HUES48 (cell line): ENCODE results near the gene P2RX7.

ENCODE experiments used
- H3K27ac ChIP-seq: one replicate; pipeline ENCODE4 v1.7.0; 2013; ENCODE audit warnings: low read depth, low read length, inconsistent platforms
- H3K27me3 ChIP-seq: 2 replicates; pipeline ENCODE4 v1.6.1; 2013; ENCODE audit warnings: mild to moderate bottlenecking, low read length; ENCODE audit not compliant: control insufficient read depth, insufficient read depth
- H3K36me3 ChIP-seq: 2 replicates; pipeline ENCODE4 v1.6.1; 2013; ENCODE audit warnings: low read length; ENCODE audit not compliant: control insufficient read depth, insufficient read depth
- H3K4me1 ChIP-seq: 2 replicates; pipeline ENCODE4 v1.6.1; 2013; ENCODE audit warnings: mild to moderate bottlenecking, low read length; ENCODE audit not compliant: control insufficient read depth, insufficient read depth
- H3K4me3 ChIP-seq: 2 replicates; pipeline ENCODE4 v1.5.1; 2013; ENCODE audit warnings: mild to moderate bottlenecking, low read depth, low read length
- H3K9ac ChIP-seq: 2 replicates; pipeline ENCODE4 v1.6.1; 2013; ENCODE audit warnings: mild to moderate bottlenecking, low read depth, low read length, moderate library complexity
- H3K9me3 ChIP-seq: 2 replicates; pipeline ENCODE4 v1.6.1; 2013; ENCODE audit warnings: low read length; ENCODE audit not compliant: control insufficient read depth, insufficient read depth

The P2RX7 gene

DNA sequence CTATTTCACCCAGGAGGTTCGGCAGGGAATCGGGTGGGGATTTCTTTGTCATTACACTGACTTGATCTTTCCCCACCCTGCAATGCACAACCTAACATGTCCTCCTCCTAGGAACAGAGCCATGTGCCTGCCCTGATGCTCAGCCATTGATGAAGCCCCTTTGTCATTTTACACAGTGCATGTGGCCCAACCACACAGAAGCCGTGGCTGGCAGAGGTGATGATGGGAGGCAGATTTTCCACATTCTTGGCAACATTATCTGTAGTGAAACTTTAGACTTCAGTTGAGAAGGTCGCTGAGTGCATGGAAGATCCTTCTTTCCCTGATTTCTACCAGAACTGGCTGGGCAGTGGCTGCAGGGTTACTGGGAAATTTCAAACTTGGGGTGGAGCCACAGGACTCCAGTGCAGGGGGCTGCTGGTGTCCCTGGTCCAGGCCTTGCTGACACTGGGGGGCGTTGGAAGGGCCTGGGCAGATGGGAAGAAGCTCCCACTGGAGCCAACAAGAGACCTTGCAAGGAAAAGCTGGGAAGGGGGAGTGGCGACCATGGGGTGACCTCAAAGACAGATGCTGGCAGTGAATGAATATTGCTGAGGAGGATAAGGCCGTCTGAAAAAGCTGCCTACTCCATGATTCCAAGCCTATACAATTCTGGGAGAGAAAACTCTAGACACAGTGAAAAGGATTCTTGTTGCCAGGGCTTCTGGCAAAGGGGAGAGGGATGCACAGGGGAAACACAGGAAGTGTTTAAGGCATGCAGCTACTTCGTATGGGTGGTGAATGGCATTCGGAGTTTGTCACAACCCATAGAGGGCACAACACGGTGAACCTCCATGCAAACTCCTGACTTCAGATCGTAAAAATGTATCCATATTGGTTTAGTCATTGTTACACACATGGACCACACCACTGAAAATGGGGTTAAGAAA, 41.8 kb upstream of the P2RX7 start:
- H3K4me3 ChIP-seq, result no peak overlapping the region
- no peak overlapping the region for H3K9ac ChIP-seq
- H3K9me3 ChIP-seq, result no peaks in the 10 kb centered on the region
- H3K27me3 ChIP-seq, result peaks cover 9% of the 10 kb centered on the region
- no peak overlapping the region for H3K27ac ChIP-seq
- 0 out of 2 replicates have a peak, but pooled peaks cover 4% of the 10 kb centered on the region for H3K4me1 ChIP-seq
- H3K36me3 ChIP-seq, result no peaks in the 10 kb centered on the region

GRCh38 chr12:121092034-121092433, 40.6 kb upstream of the P2RX7 start:
- Histone ChIP-seq H3K4me1 (0 out of 2 replicates have a peak, but pooled peaks cover 4% of the 10 kb centered on the region), H3K27ac (no peak overlapping the region), H3K27me3 (peaks cover 9% of the 10 kb centered on the region), H3K9me3 (no peaks in the 10 kb centered on the region), H3K9ac (no peak overlapping the region), H3K4me3 (no peak overlapping the region), H3K36me3 (no peaks in the 10 kb centered on the region)

DNA sequence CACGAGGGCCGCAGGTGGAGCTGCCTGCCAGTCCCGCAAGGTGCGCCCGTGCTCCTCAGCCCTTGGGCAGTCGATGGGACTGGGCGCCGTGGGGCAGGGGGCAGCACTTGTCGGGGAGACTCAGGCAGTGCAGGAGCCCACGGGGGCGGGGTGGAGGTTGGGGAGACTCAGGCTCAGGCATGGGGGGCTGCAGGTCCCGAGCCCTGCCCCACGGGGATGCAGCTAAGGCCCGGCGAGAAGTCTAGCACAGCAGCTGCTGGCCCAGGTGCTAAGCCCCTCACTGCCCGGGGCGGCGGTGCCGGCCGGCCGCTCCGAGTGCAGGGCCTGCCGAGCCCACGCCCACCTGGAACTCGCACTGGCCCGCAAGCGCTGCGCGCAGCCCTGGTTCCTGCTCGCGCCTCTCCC, 39.2 kb upstream of the P2RX7 start:
- Histone ChIP-seq H3K9ac (no peak overlapping the region), H3K36me3 (no peaks in the 10 kb centered on the region), H3K9me3 (no peaks in the 10 kb centered on the region), H3K4me3 (no peak overlapping the region), H3K27ac (no peak overlapping the region), H3K27me3 (peaks cover 9% of the 10 kb centered on the region), H3K4me1 (0 out of 2 replicates have a peak, but pooled peaks cover 4% of the 10 kb centered on the region)

DNA sequence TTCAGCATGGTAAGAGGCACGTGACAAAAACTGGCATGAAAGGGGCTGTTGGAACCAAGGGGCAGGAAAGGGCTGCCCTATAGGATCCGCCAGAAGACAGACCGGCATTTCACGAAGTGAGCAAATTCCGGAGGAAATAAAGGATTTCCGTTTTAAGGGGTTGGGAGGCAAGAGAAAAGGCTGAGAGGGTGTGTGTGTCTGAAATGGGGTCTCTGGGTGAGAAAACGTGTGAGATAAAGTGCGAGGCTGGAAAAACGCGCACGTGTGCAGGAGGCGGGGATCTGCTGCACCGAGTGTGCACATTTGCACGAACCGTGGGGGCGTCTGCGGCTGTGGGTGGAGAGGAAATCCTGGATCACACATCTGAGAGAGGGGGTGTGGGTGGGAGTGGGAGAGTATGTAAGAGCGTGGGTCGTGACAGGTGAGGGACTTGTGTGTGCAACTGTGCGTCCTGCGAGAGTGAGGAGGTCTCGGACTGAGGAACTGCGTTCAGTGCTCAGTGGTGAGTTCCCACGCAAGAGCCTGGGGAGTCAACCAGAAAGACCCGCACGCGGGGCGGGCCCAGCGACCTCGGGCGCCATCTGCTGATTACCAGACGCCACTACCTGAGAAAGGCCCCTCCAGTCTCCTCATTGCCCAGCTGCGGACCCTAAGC, 37.0 kb upstream of the P2RX7 start:
- Histone ChIP-seq H3K9ac (no peak overlapping the region), H3K27me3 (peaks cover 9% of the 10 kb centered on the region), H3K36me3 (no peaks in the 10 kb centered on the region), H3K4me3 (peak overlapping the region; percentile 49), H3K27ac (no peak overlapping the region), H3K4me1 (0 out of 2 replicates have a peak, but pooled peaks cover 4% of the 10 kb centered on the region), H3K9me3 (no peaks in the 10 kb centered on the region)

DNA sequence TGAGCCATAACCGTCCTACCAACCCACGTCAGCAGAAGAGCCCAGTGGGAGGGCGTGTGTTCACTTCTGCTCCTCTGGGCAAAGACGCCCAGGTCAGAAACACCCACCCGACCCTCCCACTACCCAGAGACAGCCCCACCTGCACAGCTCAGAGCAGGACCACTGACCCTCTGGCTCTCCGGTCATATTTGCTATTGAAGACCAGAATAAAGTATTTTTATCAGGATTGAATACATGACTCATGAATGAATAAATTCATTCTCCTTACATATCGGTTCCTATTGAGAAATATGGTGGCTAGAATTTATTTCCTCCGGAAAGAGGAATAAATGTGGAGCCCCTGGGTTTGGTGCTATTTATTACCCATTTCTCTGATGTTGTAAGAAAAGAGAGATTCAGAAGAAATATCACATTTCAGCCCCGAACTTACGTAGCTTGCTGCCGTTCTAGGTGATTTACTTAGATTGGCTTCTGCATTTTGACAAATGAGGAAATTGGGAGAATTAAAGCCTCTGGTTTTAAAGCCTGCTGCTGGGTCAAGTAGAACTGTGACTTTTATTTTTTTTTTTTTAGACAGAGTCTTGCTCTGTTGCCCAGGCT, 36.4 kb upstream of the P2RX7 start:
- H3K4me3 ChIP-seq, result no peak overlapping the region
- H3K36me3 ChIP-seq, result no peaks in the 10 kb centered on the region
- no peak overlapping the region for H3K9ac ChIP-seq
- no peak overlapping the region for H3K27ac ChIP-seq
- H3K27me3 ChIP-seq, result peaks cover 9% of the 10 kb centered on the region
- no peaks in the 10 kb centered on the region for H3K9me3 ChIP-seq
- 0 out of 2 replicates have a peak, but pooled peaks cover 4% of the 10 kb centered on the region for H3K4me1 ChIP-seq

GRCh38 chr12:121099779-121100178, 32.9 kb upstream of the P2RX7 start:
- H3K27ac ChIP-seq, result no peak overlapping the region
- peaks cover 9% of the 10 kb centered on the region for H3K27me3 ChIP-seq

DNA sequence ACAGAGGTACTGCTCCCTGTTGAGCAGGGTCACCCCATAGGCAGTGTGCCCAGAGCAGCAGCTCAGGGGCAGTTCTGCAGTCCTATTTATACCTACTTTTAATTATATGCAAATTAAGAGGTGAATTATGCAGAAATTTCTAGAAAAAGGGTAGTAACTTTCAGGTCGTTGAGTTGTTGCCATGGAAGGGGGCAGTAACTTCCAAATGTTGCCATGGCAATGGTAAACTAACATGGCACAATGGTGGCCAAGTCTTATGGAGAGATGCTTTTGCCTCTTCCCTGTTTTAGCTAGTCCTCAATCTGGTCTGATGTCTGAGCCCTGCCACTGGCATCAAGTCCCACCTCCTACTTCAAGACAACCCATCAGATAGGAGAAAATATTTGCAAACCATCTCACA, 30.4 kb upstream of the P2RX7 start:
- Histone ChIP-seq H3K9me3 (no peaks in the 10 kb centered on the region), H3K4me3 (no peak overlapping the region), H3K27ac (no peak overlapping the region), H3K9ac (no peak overlapping the region), H3K36me3 (no peaks in the 10 kb centered on the region), H3K4me1 (no peaks in the 10 kb centered on the region), H3K27me3 (no peaks in the 10 kb centered on the region)

More at GRCh38 chr12:121099779-121100178, 32.9 kb upstream of the P2RX7 start:
- Histone ChIP-seq H3K4me1 (0 out of 2 replicates have a peak, but pooled peaks cover 4% of the 10 kb centered on the region), H3K4me3 (no peak overlapping the region), H3K36me3 (no peaks in the 10 kb centered on the region), H3K9me3 (no peaks in the 10 kb centered on the region), H3K9ac (no peak overlapping the region)

DNA sequence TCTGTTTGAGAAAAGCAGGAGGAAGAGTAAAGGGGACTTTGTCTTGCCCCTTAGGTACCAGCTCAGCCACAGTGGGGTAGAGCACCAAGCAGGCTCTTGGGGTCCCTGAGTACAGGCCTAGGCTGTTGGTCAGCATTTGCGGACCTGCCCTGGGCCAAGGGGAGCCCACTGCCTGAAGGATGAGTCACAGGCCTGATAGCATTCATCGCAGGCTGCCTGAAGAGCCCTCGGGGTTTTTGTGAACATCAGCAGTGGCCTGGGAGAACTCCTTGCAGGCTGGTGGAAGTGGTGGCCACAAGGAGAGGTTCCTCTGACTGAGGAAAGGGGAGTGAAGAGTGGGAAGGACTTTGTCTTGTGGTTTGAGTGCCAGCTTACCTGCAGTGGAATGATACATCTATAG, 25.0 kb upstream of the P2RX7 start:
- H3K9me3 ChIP-seq, result no peaks in the 10 kb centered on the region
- no peaks in the 10 kb centered on the region for H3K36me3 ChIP-seq
- H3K27me3 ChIP-seq, result no peaks in the 10 kb centered on the region
- H3K4me3 ChIP-seq, result no peak overlapping the region
- no peak overlapping the region for H3K27ac ChIP-seq
- no peaks in the 10 kb centered on the region for H3K4me1 ChIP-seq
- H3K9ac ChIP-seq, result no peak overlapping the region

DNA sequence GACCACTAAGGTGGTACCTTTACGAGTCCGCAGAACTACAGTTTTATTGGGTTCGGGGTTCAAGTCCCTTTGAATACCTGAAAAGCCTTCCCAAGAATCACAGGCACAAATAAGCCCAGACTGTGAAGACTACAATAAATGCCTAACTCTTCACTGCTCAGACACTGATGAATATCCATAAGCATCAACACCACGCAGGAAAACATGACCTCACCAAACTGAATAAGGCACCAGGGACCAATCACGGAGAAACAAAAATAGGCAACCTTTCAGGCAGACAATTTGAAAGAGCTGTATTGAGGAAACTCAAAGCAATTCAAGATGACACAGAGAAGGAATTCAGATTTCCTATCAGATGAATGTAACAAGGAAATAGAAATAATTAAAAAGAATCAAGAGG, 24.2 kb upstream of the P2RX7 start:
- Histone ChIP-seq H3K4me1 (no peaks in the 10 kb centered on the region), H3K36me3 (no peaks in the 10 kb centered on the region), H3K9me3 (no peaks in the 10 kb centered on the region), H3K4me3 (no peak overlapping the region), H3K27me3 (no peaks in the 10 kb centered on the region), H3K27ac (no peak overlapping the region), H3K9ac (no peak overlapping the region)

- no peaks in the 10 kb centered on the region for H3K4me1 ChIP-seq
- no peak overlapping the region for H3K27ac ChIP-seq
- H3K9me3 ChIP-seq, result no peaks in the 10 kb centered on the region
- H3K27me3 ChIP-seq, result no peaks in the 10 kb centered on the region
- no peak overlapping the region for H3K9ac ChIP-seq
- H3K36me3 ChIP-seq, result no peaks in the 10 kb centered on the region
- H3K4me3 ChIP-seq, result no peak overlapping the region
Observed at GRCh38 chr12:121110211-121110940, 22.3 kb upstream of the P2RX7 start.
